ENCODE measurements around the gene SCN1B.
A peak's percentile ranks its signal among the peaks of the same experiment; 100 is the strongest.
"Not testable (repeated sequence)": the region's sequence is repeated elsewhere in the genome, so short reads cannot be mapped to it uniquely, and the experiment has no call there.

SCN1B gene

GRCh38 chr19:35000647-35001501 lies 29.4 kb upstream of the SCN1B start:
- peak; percentile 38 for DNase-seq

GRCh38 chr19:35002037-35002535 lies 28.2 kb upstream of the SCN1B start:
- no peak for DNase-seq

DNA sequence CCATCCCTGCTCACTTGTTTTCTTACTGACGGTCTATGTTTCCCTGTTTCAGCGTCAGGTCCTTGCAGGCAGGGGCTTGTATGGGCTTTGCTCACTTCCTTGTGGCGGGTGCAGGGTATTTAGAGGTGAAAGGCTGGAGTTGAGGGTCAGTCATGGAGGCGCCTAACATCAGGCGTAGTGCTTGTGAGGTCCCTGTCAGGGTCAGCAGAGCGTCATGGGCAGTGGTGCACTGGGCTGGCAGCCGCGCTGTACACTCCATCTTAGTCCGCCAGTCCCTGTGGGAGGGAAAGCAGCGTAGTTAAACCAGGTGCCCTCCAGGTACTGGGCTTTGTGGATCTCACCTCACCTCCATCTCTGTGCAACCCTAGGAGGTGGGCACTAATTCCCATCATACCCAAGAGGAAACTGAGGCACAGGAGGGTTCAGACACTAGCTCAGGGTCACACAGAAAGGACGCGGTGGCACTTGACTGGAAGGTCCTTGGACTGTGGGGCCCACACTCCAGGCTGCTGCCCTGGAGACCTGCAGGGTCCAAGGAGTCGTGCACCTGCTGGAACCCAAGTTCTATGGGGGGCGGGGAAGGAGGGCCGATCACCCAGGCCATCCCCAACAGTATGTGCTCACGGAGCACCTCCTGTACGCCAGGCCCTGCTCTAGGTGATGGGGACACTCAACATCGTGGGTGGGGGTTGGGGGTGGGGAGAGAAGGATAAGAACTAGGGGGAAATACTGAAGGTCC lies 25.6 kb upstream of the SCN1B start:
- DNase-seq, result no peak

DNA sequence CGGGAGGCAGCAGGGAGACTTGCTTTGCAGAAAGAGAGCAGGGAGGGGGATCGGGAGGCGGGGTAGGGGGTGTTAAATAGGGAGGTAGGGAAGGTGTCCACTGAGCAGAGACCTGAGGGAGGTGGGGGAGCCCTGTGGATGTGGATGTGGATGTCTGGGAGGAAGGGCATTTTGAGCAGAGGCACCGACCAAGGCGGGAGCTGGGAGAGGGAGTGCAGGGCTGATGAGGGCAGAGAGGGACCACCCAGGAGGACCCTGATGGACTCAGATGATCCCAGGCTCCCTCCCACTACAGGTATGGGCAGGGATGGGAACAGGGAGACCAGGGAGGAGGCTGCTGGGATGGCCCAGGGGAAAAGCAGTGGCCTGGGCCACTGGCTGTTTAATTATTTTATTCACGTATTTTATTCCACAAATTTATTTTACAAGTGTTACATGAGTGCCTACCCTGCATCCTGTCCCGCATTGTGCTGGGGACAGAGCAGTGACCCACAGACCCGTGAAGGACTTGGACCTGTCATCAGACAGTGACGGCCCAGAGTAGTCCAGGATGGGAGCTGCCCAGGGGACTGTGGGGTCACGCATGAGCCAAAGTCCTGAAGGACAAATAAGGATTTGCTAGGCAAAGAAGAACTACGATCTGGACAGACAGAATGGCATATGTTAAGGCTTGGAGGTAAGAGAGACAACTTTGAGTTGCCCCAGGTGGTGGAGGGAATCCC lies 24.9 kb upstream of the SCN1B start:
- no peak for DNase-seq

DNA sequence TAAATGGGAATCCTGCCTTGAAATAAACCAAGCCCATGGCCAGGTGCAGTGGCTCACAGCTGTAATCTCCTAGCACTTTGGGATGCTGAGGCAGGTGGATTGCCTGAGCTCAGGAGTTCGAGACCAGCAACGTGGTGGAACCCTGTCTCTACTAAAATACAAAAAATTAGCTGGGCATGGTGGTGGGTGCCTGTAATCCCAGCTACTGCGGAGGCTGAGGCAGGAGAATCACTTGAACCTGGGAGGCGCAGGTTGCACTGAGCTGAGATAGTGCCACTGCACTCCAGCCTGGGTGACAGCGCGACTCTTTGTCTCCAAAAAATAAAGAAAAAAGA lies 24.3 kb upstream of the SCN1B start:
- DNase-seq, result not testable (repeated sequence)

DNA sequence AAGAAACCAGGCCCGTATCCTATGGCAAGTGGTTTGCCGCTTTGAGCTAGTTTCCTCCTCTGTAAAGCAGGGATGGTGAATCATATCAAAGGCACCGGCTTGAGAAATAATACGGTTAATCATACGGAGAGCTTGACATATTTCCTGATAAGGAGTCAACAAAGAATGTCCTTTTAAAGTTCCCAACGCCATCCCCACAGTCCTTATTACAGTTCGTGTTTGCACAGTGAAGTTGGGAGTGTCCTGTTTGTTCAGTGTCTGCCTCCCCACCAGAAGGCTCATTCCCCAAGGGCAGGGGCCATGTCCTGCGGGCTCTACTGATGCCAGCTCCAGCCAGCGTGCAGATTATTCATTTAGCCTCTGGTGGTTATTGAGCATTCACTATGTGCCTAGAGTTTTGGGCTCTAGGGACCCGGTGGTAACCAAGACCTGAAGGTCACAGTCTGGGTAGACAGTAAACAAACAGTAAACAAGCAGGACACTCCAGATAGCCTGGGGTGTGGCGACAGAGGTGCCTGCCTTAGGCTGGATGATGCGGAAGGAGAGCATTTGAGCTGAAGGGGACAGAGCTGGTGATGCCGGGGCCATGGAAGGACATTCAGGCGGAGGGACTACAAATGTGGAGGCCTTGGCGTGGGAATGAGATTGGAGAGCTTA lies 23.8 kb upstream of the SCN1B start:
- DNase-seq, result peak; percentile 20

- DNase-seq, result no peak
These were observed 23.3 kb upstream of the SCN1B start for GRCh38 chr19:35006999-35007365.

- not testable (repeated sequence) for DNase-seq
These were observed 22.8 kb upstream of the SCN1B start for GRCh38 chr19:35007427-35007826.

DNA sequence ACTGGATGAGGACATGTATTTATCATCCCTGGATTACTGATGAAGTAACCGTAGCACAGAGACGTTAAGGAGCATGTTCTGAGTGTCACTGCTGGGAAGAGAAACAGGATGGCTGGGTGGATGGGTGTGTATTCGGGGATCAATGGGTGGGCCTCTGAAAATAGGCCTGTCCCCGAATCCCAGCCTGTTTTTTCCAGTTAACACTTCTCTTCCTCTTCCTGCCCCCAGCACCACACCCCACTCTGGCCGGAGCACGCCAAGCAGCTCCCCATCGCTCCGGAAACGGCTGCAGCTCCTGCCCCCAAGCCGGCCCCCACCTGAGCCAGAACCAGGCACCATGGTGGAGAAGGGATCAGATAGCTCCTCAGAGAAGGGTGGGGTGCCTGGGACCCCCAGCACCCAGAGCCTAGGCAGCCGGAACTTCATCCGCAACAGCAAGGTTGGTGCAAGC lies 21.4 kb upstream of the SCN1B start:
- no peak for DNase-seq

- no peak for DNase-seq
These were observed 20.6 kb upstream of the SCN1B start for GRCh38 chr19:35009424-35010415.

GRCh38 chr19:35011091-35011689 lies 19.1 kb upstream of the SCN1B start:
- DNase-seq, result no peak

DNA sequence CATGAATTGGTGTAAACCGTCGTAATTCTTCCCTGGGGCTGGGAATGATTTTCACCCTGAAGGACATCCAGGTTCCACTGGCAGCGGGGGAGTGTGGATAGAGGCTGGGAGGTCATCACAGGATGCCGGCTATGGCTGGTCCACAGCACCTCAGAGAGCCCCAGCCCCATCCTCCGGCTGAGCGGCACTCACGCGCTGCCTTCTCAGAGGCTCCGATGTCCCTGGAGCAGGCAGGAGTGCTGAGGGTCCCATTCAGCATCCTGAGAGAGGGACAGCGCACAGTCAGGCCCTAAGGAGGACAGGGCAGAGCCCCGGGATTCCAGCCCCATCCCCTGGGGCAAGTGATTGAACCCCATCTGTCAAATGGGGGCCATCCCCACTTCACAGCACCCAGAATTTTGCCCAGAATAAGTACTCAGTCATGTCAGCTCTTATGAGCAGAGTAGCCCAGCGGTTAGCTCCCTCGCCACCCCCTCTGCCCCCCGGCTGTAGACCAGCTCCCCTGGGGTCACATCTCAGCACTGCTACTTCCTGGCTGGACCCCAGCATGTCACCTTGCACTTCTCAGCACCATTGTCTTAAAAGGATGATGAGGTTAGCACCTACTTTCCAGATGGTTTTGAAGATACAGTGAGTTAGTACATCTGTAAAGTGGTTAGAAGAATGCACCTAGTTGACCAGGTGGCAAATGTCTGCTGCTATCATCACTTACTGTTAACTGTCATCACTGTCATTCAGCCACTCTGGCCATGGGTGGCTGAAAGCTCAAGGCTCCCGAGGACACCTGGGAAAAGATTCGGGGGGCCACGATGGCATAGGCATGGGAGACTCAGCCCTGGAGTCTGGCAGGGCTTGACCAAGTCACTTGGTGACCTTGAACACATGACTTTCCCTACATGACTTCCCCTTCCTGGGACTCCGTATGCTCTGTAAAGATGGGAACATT lies 18.3 kb upstream of the SCN1B start:
- no peak for DNase-seq

- peak; percentile 39 for DNase-seq
These were observed 17.0 kb upstream of the SCN1B start for GRCh38 chr19:35013041-35013819.

DNA sequence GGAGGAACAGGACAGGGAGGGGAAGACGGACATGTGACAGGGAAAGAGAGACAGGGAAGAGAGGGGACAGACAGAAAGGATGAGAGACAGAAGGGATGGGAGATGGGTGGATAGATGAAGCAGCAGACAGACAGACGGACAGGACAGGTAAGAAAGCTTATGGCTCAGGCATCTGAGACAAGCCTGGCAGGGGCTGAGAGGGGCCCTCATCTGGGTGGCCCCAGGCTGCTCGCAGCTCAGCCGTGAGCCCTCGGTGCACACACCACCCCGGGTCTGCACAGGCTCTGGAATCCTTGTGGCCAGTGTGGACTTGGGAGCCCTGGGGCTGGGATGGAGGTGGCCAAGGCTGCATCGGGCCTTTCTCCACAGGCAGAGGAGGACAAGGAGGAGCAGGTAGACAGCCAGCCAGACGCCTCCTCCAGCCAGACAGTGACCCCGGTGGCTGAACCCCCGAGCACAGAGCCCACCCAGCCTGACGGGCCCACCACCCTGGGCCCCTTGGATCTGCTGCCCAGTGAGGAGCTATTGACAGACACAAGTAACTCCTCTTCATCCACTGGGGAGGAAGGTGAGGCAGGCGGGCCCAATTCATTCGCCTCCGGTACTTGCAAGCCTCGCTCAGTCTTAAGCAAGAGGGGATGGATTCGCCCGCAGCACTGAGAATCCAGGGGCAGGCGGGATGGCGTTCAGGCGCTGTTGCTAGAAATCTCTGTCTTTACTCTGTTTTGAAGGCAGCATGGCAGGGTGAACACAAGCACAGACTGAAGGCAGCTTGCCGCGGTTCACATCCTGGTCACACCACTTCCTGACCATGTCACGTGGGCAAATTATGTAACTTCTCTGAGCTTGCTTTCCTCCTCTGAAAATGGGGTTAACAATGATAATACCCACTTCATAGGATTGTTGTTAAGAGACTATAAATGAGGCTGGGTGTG lies 16.2 kb upstream of the SCN1B start:
- DNase-seq, result no peak

DNA sequence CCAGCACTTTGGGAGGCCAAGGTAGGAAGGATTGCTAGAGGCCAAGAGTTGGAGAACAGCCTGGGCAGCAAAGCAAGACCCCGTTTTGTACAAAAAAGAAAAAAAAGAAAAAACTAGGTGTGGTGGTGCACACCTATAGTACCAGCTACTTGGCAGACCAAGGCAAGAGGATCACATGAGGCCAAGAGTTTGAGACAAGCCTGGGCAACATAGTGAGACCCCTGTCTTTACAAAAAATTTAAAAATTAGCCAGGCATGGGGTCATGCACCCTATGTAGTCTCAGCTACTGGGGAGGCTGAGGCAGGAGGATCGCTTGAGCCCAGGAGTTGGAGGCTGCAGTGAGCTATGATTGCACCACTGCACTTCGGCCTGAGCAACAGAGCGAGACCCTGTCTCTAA lies 15.5 kb upstream of the SCN1B start:
- DNase-seq, result not testable (repeated sequence)

DNA sequence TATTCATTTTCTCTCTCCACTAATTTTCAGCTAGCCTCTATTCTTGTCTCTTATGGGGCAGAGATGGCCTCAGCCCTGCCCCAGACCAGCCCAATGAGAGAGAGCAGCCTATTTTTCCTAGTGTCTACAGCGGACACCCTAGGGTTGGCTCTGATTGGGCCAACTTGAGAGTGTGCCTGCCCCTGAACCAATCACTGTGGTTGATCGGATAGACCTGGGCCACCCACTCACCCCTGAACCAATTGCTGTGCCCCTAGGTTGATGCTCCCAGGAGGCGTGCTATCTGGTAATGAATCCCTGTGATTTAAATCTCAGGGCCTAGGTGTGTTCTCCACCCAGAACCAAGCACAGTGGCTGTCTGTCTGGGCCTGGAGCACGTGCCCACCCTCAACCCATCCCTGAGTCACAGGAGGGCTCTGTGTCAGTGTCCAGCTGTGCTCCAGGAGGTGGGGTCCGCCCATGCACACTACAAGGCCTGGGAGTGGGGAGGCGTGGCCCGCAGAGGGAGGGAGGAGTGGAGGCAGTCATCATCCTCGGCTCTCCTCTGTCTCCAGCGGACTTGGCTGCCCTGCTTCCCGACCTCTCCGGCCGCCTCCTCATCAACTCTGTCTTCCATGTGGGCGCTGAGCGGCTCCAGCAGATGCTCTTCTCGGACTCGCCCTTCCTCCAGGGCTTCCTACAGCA lies 14.9 kb upstream of the SCN1B start:
- no peak for DNase-seq

DNA sequence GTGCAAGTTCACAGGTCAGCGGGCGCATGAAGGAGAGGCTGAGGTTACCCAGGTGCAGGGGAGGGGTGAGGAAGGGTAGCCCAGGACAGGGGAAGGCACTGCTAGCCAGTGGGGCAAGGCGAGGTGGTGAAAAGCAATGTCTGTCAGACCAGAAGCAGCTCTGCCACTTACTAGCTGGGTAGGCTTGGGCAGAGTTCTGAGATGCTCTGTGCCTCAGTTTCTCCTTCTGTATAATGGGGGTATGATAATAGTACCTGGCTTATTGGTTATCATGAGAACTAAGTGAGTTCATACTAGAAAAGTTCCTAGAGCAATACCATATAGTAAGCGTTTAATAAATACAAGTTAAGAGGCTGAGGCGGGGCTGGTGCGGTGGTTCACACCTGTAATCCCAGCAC lies 14.3 kb upstream of the SCN1B start:
- no peak for DNase-seq

All from fibroblast of skin of abdomen (primary cell).